Measurements from ENCODE around the gene PTEN. TPM values are rescaled to one million over a fixed set of nuclear protein-coding genes. Genes with fewer than 3 reads are reported as not detected.

PTEN gene
- polyA plus RNA-seq, 1 experiment = 29.6 TPM

- Histone ChIP-seq H3K36me3 (ENCODE audit: control insufficient read depth, insufficient read depth, low read length) (peaks cover 2% of the 10 kb centered on the region), H3K27me3 (ENCODE audit: control insufficient read depth, insufficient read depth, low read length) (no peaks in the 10 kb centered on the region), H3K4me3 (ENCODE audit: low read depth, low read length) (no peak overlapping the region)
- TF ChIP-seq CTCF (IDR thresholded peaks at IDR 0.05; ENCODE audit: insufficient read depth, low read depth, low read length) = no peak
- no peak for DNase-seq (ENCODE audit: low read depth)
- ChIA-PET CTCF (interaction anchor here (0.7 kb wide), 1 partner anchor 11 kb away, joined by 3 read pairs; no protein-coding TSS in a partner anchor), POLR2A (interaction anchor here (0.5 to 0.6 kb wide), 2 partner anchors 16 to 193 kb away, joined by 3 to 4 read pairs; no protein-coding TSS in a partner anchor)
These were observed 96.8 kb downstream of the PTEN start for GRCh38 chr10:87960230-87960629.

GRCh38 chr10:87961314-87961713 is 97.9 kb downstream of the PTEN start:
- no peak for TF ChIP-seq CTCF (IDR thresholded peaks at IDR 0.05; ENCODE audit: insufficient read depth, low read depth, low read length)
- ChIA-PET CTCF (no interaction called here), POLR2A (no interaction called here)
- Histone ChIP-seq H3K36me3 (ENCODE audit: control insufficient read depth, insufficient read depth, low read length) (no peaks in the 10 kb centered on the region; the same call in 1 of the 2 replicates), H3K4me3 (ENCODE audit: low read depth, low read length) (no peak overlapping the region), H3K27me3 (ENCODE audit: control insufficient read depth, insufficient read depth, low read length) (no peaks in the 10 kb centered on the region)
- DNase-seq (ENCODE audit: low read depth) = peak; percentile 82

- DNase-seq (ENCODE audit: low read depth) = no peak
- TF ChIP-seq CTCF (IDR thresholded peaks at IDR 0.05; ENCODE audit: insufficient read depth, low read depth, low read length) = no peak
- H3K27me3 ChIP-seq (ENCODE audit: control insufficient read depth, insufficient read depth, low read length) = no peaks in the 10 kb centered on the region
- POLR2A ChIA-PET = no interaction called here
- no peak overlapping the region for H3K4me3 ChIP-seq (ENCODE audit: low read depth, low read length)
- CTCF ChIA-PET = no interaction called here
- no peaks in the 10 kb centered on the region for H3K36me3 ChIP-seq (ENCODE audit: control insufficient read depth, insufficient read depth, low read length)
These were observed 103.0 kb downstream of the PTEN start for GRCh38 chr10:87966459-87966858.

GRCh38 chr10:87973635-87974034 is 110.2 kb downstream of the PTEN start:
- no peak for DNase-seq (ENCODE audit: low read depth)
- no peak for TF ChIP-seq CTCF (IDR thresholded peaks at IDR 0.05; ENCODE audit: insufficient read depth, low read depth, low read length)
- Histone ChIP-seq H3K36me3 (ENCODE audit: control insufficient read depth, insufficient read depth, low read length) (no peaks in the 10 kb centered on the region), H3K4me3 (ENCODE audit: low read depth, low read length) (no peak overlapping the region), H3K27me3 (ENCODE audit: control insufficient read depth, insufficient read depth, low read length) (no peaks in the 10 kb centered on the region)
- POLR2A ChIA-PET = no interaction called here
- CTCF ChIA-PET = interaction anchor here (0.9 kb wide), 1 partner anchor 494 kb away, joined by 3 read pairs; no protein-coding TSS in a partner anchor

- POLR2A ChIA-PET = no interaction called here
- no peaks in the 10 kb centered on the region for H3K36me3 ChIP-seq (ENCODE audit: control insufficient read depth, insufficient read depth, low read length)
- no peak for TF ChIP-seq CTCF (IDR thresholded peaks at IDR 0.05; ENCODE audit: insufficient read depth, low read depth, low read length)
- no peak for DNase-seq (ENCODE audit: low read depth)
- H3K4me3 ChIP-seq (ENCODE audit: low read depth, low read length) = no peak overlapping the region
- H3K27me3 ChIP-seq (ENCODE audit: control insufficient read depth, insufficient read depth, low read length) = no peaks in the 10 kb centered on the region
- CTCF ChIA-PET = no interaction called here
These were observed 110.7 kb downstream of the PTEN start for GRCh38 chr10:87974130-87974529.
